GM13976 (cell line): ENCODE data around the gene ESRRB.

Experiments used
- DNase-seq: peaks from one replicate; pipeline ENCODE4 v3.0.0; 2012; ENCODE audit warnings: low spot score
- CTCF ChIP-seq: IDR thresholded peaks from 2 replicates; pipeline ENCODE4 v1.5.1; 2012; ENCODE audit warnings: borderline replicate concordance, mild to moderate bottlenecking; ENCODE audit not compliant: insufficient read depth; ENCODE audit errors: extremely low read depth, missing control alignments, control extremely low read depth
- in situ Hi-C: fragments of 300-500 bp; cut with MboI; formaldehyde crosslinking; loops from one replicate; pipeline ENCODE4 v1.12.0; 2022; ENCODE audit warnings: low sequenced_read_pairs, mixed read lengths, inconsistent platforms; ENCODE audit not compliant: unreplicated experiment

The ESRRB gene

GRCh38 chr14:76391981-76392690 lies 16.2 kb downstream of the ESRRB start:
- TF ChIP-seq CTCF: no peak
- in situ Hi-C loops: no loop called here
- no peak for DNase-seq

GRCh38 chr14:76394569-76394968 lies 18.6 kb downstream of the ESRRB start:
- TF ChIP-seq CTCF: no peak
- DNase-seq: no peak
- in situ Hi-C loops: no loop called here

- in situ Hi-C loops: no loop called here
- DNase-seq: no peak
- no peak for TF ChIP-seq CTCF
These were observed 19.2 kb downstream of the ESRRB start for GRCh38 chr14:76395161-76395560.

- in situ Hi-C loops: no loop called here
- no peak for TF ChIP-seq CTCF
- no peak for DNase-seq
These were observed 20.8 kb downstream of the ESRRB start for GRCh38 chr14:76396714-76397187.

- in situ Hi-C loops: no loop called here
- no peak for DNase-seq
- TF ChIP-seq CTCF: no peak
These were observed 29.7 kb downstream of the ESRRB start for GRCh38 chr14:76405627-76406026.

GRCh38 chr14:76407449-76408150 lies 31.7 kb downstream of the ESRRB start:
- TF ChIP-seq CTCF: no peak
- in situ Hi-C loops: no loop called here
- DNase-seq: no peak
